Measurements from ENCODE around the gene CDKAL1. TPM values are rescaled to one million over a fixed set of nuclear protein-coding genes. Genes with fewer than 3 reads are reported as not detected.

CDKAL1 gene
- total and polyA plus RNA-seq, 2 donors (not counting 3 experiments of a cell fraction or from before 2014, with no cell fraction given) = 6.1 to 20.5 TPM

DNA sequence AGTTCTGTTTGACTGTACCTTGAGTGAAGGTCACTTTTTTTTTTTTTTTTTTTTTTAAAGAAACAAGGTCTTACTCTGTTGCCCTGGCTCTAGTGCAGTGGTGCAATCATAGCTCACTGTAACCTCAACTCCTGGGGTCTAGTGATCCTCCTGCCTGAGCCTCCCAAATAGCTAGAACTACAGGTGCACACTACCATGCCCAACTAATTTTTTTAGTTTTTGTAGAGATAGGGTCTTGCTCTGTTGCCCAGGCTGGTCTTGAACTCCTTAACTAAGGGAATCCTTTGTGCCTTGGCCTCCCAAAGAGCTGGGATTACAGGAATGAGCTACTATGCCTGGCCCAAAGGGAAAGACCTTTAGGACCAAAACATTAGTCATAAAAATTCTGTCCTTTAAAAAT, 413.7 kb downstream of the CDKAL1 start:
- ChIA-PET CTCF (interaction anchor here (0.6 kb wide), 1 partner anchor 265 kb away, joined by 3 read pairs; no protein-coding TSS in a partner anchor), POLR2A (no interaction called here)
- Histone ChIP-seq H3K4me3 (replicated peaks in 1 of 3; ENCODE audit: insufficient read depth in 1 of 3, low read depth in 1 of 3, low read length in 3 of 3) (no peak overlapping the region), H3K4me2 (ENCODE audit: insufficient read depth, low read length) (no peak overlapping the region), H3K9me3 (replicated peaks; ENCODE audit: control insufficient read depth, insufficient read depth, low read length) (no peaks in the 10 kb centered on the region), H3K4me1 (ENCODE audit: control insufficient read depth, extremely low read depth, insufficient read depth, low read length) (peaks cover 9% of the 10 kb centered on the region), H3K9ac (replicated peaks; ENCODE audit: extremely low read depth, insufficient read depth, low read length) (no peak overlapping the region), H3K27ac (ENCODE audit: insufficient read depth, low read depth, low read length) (no peak overlapping the region), H3K36me3 (ENCODE audit: control insufficient read depth in 2 of 2, extremely low read depth in 1 of 2, insufficient read depth in 2 of 2, low read length in 2 of 2) (no peaks in the 10 kb centered on the region), H3K79me2 (ENCODE audit: control insufficient read depth, insufficient read depth, low read length) (no peaks in the 10 kb centered on the region), H3K9me1 (replicated peaks; ENCODE audit: control insufficient read depth, extremely low read depth, insufficient read depth, low read length) (no peaks in the 10 kb centered on the region), H3K27me3 (ENCODE audit: control insufficient read depth in 2 of 2, insufficient read depth in 2 of 2, low read length in 2 of 2) (no peaks in the 10 kb centered on the region), H4K20me1 (replicated peaks; ENCODE audit: control insufficient read depth, extremely low read depth, insufficient read depth, low read length) (no peaks in the 10 kb centered on the region), H2AFZ (ENCODE audit: low read depth, low read length) (no peak overlapping the region)
- no peak for FAIRE-seq
- dilution Hi-C loops (cut with MboI; ENCODE audit: extremely low pct_ligation_motif_present, low sequenced_read_pairs) = no loop called here
- TF ChIP-seq EZH2 (IDR thresholded peaks at IDR 0.05; ENCODE audit: borderline replicate concordance, low read depth, low read length, severe bottlenecking) (no peak), GATA2 (IDR thresholded peaks at IDR 0.05; ENCODE audit: insufficient read depth, insufficient read length, low read depth, low read length) (no peak), POLR2A (IDR thresholded peaks at IDR 0.05; ENCODE audit: low read depth, low read length) (no peak), POLR2AphosphoS5 (IDR thresholded peaks at IDR 0.05; ENCODE audit: insufficient read depth, low read depth, low read length) (no peak), MYC (IDR thresholded peaks at IDR 0.05; ENCODE audit: low read depth, low read length) (no peak), FOS (IDR thresholded peaks at IDR 0.05; ENCODE audit: borderline replicate concordance, insufficient read depth, low read length) (no peak), JUN (IDR thresholded peaks at IDR 0.05; ENCODE audit: borderline replicate concordance, insufficient read depth, insufficient read length, low read depth) (no peak)
- TF ChIP-seq, protein P1, sequence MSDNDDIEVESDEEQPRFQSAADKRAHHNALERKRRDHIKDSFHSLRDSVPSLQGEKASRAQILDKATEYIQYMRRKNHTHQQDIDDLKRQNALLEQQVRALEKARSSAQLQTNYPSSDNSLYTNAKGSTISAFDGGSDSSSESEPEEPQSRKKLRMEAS (IDR thresholded peaks at IDR 0.05; ENCODE audit: insufficient read depth, insufficient read length) = no peak
- TF ChIP-seq, protein P2, sequence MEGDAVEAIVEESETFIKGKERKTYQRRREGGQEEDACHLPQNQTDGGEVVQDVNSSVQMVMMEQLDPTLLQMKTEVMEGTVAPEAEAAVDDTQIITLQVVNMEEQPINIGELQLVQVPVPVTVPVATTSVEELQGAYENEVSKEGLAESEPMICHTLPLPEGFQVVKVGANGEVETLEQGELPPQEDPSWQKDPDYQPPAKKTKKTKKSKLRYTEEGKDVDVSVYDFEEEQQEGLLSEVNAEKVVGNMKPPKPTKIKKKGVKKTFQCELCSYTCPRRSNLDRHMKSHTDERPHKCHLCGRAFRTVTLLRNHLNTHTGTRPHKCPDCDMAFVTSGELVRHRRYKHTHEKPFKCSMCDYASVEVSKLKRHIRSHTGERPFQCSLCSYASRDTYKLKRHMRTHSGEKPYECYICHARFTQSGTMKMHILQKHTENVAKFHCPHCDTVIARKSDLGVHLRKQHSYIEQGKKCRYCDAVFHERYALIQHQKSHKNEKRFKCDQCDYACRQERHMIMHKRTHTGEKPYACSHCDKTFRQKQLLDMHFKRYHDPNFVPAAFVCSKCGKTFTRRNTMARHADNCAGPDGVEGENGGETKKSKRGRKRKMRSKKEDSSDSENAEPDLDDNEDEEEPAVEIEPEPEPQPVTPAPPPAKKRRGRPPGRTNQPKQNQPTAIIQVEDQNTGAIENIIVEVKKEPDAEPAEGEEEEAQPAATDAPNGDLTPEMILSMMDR (IDR thresholded peaks at IDR 0.05; ENCODE audit: extremely low read depth in 1 of 2, insufficient read depth in 1 of 2, low read depth in 1 of 2, low read length in 2 of 2) = no peak
- intact Hi-C loops (cut with micrococcal nuclease) = no loop called here
- no peak for DNase-seq (ENCODE audit: low read depth, low spot score)
- BruUV-seq (replicated peaks) = no TSS peak
